ENCODE measurements around the gene NYAP2. TPM values are rescaled to one million over a fixed set of nuclear protein-coding genes. Genes with fewer than 3 reads are reported as not detected.

Gene NYAP2
- total RNA-seq, 1 donor from 2014 or later: 0.14 TPM

GRCh38 chr2:225416616-225417367 is 17.3 kb downstream of the NYAP2 start:
- Histone ChIP-seq H3K4me1 (ENCODE audit: insufficient read depth, low read length) (no peaks in the 10 kb centered on the region), H3K36me3 (ENCODE audit: insufficient read depth, low read length) (no peaks in the 10 kb centered on the region), H3K9me3 (ENCODE audit: insufficient read depth, low read depth, low read length) (no peaks in the 10 kb centered on the region), H3K4me3 (ENCODE audit: insufficient read depth, low read depth, low read length) (no peak overlapping the region), H3K4me2 (ENCODE audit: low read length) (no peak overlapping the region), H3K27me3 (ENCODE audit: insufficient read depth, low read length) (no peaks in the 10 kb centered on the region), H4K20me1 (ENCODE audit: insufficient read depth, low read length) (no peaks in the 10 kb centered on the region), H2AFZ (ENCODE audit: low read depth, low read length) (no peak overlapping the region), H3K27ac (ENCODE audit: low read depth, low read length) (no peak overlapping the region), H3K9ac (ENCODE audit: low read length) (no peak overlapping the region), H3K79me2 (ENCODE audit: insufficient read depth, low read length) (no peaks in the 10 kb centered on the region)
- Mint-ChIP-seq H3K27ac (ENCODE audit: unreplicated experiment) (no peak overlapping the region), H3K9me3 (ENCODE audit: unreplicated experiment) (no peaks in the 10 kb centered on the region), H3K27me3 (ENCODE audit: low read depth, unreplicated experiment) (no peaks in the 10 kb centered on the region), H3K4me1 (ENCODE audit: low read depth, unreplicated experiment) (no peaks in the 10 kb centered on the region), H3K4me3 (ENCODE audit: unreplicated experiment) (no peak overlapping the region), H3K36me3 (ENCODE audit: low read depth, unreplicated experiment) (no peaks in the 10 kb centered on the region)
- TF ChIP-seq EZH2 (IDR thresholded peaks at IDR 0.05; ENCODE audit: insufficient read depth, low read length): no peak
- TF ChIP-seq CTCF (IDR thresholded peaks at IDR 0.05; ENCODE audit: insufficient read depth, low read depth, low read length): no peak
- no peak for DNase-seq (ENCODE audit: low read depth)
- FAIRE-seq: no peak

- no peak overlapping the region for H3K27ac ChIP-seq (ENCODE audit: low read depth, low read length)
- no peak overlapping the region for H3K9ac ChIP-seq (ENCODE audit: low read length)
- H3K27me3 Mint-ChIP-seq (ENCODE audit: low read depth, unreplicated experiment): no peaks in the 10 kb centered on the region
- H3K4me1 ChIP-seq (ENCODE audit: insufficient read depth, low read length): no peaks in the 10 kb centered on the region
- H3K4me3 ChIP-seq (ENCODE audit: insufficient read depth, low read depth, low read length): no peak overlapping the region
- no peak overlapping the region for H3K27ac Mint-ChIP-seq (ENCODE audit: unreplicated experiment)
- H3K9me3 Mint-ChIP-seq (ENCODE audit: unreplicated experiment): no peaks in the 10 kb centered on the region
- H3K79me2 ChIP-seq (ENCODE audit: insufficient read depth, low read length): no peaks in the 10 kb centered on the region
- no peaks in the 10 kb centered on the region for H3K36me3 ChIP-seq (ENCODE audit: insufficient read depth, low read length)
- no peaks in the 10 kb centered on the region for H3K9me3 ChIP-seq (ENCODE audit: insufficient read depth, low read depth, low read length)
- H3K4me1 Mint-ChIP-seq (ENCODE audit: low read depth, unreplicated experiment): no peaks in the 10 kb centered on the region
- no peaks in the 10 kb centered on the region for H4K20me1 ChIP-seq (ENCODE audit: insufficient read depth, low read length)
- no peak overlapping the region for H2AFZ ChIP-seq (ENCODE audit: low read depth, low read length)
- no peak for FAIRE-seq
- TF ChIP-seq CTCF (IDR thresholded peaks at IDR 0.05; ENCODE audit: insufficient read depth, low read depth, low read length) (no peak), EZH2 (IDR thresholded peaks at IDR 0.05; ENCODE audit: insufficient read depth, low read length) (no peak)
- no peaks in the 10 kb centered on the region for H3K27me3 ChIP-seq (ENCODE audit: insufficient read depth, low read length)
- no peaks in the 10 kb centered on the region for H3K36me3 Mint-ChIP-seq (ENCODE audit: low read depth, unreplicated experiment)
- H3K4me3 Mint-ChIP-seq (ENCODE audit: unreplicated experiment): no peak overlapping the region
- no peak overlapping the region for H3K4me2 ChIP-seq (ENCODE audit: low read length)
- DNase-seq (ENCODE audit: low read depth): no peak
These were observed 19.5 kb downstream of the NYAP2 start for GRCh38 chr2:225419033-225419432.

- FAIRE-seq (no peak), DNase-seq (ENCODE audit: low read depth) (no peak)
- no peak for TF ChIP-seq EZH2 (IDR thresholded peaks at IDR 0.05; ENCODE audit: insufficient read depth, low read length)
- TF ChIP-seq CTCF (IDR thresholded peaks at IDR 0.05; ENCODE audit: insufficient read depth, low read depth, low read length): no peak
- Histone ChIP-seq H3K4me2 (ENCODE audit: low read length) (no peak overlapping the region), H3K4me3 (ENCODE audit: insufficient read depth, low read depth, low read length) (no peak overlapping the region), H3K36me3 (ENCODE audit: insufficient read depth, low read length) (no peaks in the 10 kb centered on the region), H3K9ac (ENCODE audit: low read length) (no peak overlapping the region), H4K20me1 (ENCODE audit: insufficient read depth, low read length) (no peaks in the 10 kb centered on the region), H3K79me2 (ENCODE audit: insufficient read depth, low read length) (no peaks in the 10 kb centered on the region), H3K4me1 (ENCODE audit: insufficient read depth, low read length) (no peaks in the 10 kb centered on the region), H3K27me3 (ENCODE audit: insufficient read depth, low read length) (no peaks in the 10 kb centered on the region), H2AFZ (ENCODE audit: low read depth, low read length) (no peak overlapping the region), H3K9me3 (ENCODE audit: insufficient read depth, low read depth, low read length) (no peaks in the 10 kb centered on the region), H3K27ac (ENCODE audit: low read depth, low read length) (no peak overlapping the region)
- no peak overlapping the region for H3K4me3 Mint-ChIP-seq (ENCODE audit: unreplicated experiment)
- no peaks in the 10 kb centered on the region for H3K9me3 Mint-ChIP-seq (ENCODE audit: unreplicated experiment)
- H3K27ac Mint-ChIP-seq (ENCODE audit: unreplicated experiment): no peak overlapping the region
- no peaks in the 10 kb centered on the region for H3K36me3 Mint-ChIP-seq (ENCODE audit: low read depth, unreplicated experiment)
- H3K27me3 Mint-ChIP-seq (ENCODE audit: low read depth, unreplicated experiment): no peaks in the 10 kb centered on the region
- H3K4me1 Mint-ChIP-seq (ENCODE audit: low read depth, unreplicated experiment): no peaks in the 10 kb centered on the region
These were observed 22.6 kb downstream of the NYAP2 start for GRCh38 chr2:225422145-225422544.
